HG02623 (cell line): ENCODE results near the gene CPA1.

Experiments used
- ATAC-seq: cut with Tn5 transposase; IDR thresholded peaks from one replicate; pipeline ENCODE4 v1.9.1; 2021; ENCODE audit warnings: moderate library complexity; ENCODE audit not compliant: unreplicated experiment

The CPA1 gene

DNA sequence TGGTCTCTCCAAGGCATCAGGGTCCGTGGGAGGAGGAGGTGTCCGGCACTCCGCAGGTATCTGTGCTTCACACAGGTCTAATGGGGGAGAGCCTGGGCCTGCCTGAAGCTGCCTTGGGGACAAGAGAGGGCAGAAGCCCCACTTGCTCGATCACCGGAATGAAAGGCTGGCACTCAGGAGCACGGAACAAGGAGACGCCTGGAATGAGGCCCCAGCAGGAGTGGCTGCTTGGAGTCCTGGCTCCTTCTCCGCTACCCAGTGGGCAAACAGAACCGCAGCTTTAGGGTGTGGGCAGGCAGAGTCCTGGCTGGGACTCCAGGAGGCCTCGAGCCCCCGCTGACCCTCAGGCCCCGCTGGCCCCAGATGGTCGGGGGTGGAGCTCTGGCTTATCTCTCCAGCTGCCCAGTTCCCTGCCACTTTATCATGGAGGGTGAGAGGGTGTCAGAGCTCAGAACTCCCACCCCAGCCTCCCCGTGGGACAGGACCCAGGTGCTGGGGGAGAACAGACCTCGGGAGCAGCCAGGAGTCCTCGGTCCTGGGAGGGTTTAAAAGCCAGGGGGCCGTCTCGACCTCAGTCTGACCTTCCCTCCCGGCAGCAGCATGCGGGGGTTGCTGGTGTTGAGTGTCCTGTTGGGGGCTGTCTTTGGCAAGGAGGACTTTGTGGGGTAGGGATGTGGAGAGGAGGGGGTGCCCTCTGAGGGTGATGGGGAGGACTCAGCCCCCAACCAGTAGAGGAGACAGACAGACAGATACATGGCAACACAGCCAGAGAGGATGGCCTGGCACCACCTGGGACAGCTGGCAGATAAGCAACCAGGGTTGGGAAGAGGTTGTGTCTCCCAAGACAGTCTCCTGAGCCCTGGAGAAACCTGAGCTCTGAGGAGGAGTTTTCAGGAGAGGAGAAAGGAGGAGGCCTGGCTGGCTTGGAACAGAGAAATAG, at the start of gene CPA1:
Gene CPA1, plus strand, starts transcription at position 574 of the 940 bp plus-strand sequence. Its CDS starts 27 bp downstream, at position 601.
- no peak for ATAC-seq

DNA sequence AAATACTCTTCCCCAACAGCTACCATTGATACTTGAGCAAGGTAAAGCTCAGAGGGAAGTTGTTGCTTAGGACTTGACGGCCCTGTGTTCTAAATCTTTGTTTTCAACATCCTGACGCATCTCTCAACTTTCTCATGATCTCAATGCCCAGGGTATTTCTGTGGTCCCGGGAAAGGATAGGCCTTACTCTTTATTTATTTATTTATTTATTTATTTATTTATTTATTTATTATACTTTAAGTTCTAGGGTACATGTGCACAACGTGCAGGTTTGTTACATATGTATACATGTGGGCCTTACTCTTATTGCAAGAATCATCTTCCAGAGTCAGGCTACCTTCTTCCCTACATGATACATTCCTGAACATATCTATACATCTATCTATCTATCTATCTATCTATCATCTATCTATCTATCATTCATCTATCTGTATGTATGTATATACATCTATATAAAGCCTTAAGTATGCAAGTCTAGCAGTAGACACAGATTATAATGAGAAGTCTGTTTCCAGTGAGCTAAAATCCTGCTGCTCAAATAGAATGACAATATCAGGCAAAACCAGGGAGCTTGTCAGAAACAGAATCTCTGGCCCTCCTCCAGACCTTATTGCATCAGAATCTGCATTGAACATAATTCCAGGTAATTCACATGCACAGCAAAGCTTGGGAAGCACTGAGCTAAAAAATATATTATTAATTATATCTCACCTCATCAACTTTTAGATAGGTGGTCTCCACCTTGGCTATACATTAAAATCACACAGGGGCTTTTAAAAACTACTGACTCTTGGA, 47.8 kb upstream of the CPA1 start:
- no peak for ATAC-seq

DNA sequence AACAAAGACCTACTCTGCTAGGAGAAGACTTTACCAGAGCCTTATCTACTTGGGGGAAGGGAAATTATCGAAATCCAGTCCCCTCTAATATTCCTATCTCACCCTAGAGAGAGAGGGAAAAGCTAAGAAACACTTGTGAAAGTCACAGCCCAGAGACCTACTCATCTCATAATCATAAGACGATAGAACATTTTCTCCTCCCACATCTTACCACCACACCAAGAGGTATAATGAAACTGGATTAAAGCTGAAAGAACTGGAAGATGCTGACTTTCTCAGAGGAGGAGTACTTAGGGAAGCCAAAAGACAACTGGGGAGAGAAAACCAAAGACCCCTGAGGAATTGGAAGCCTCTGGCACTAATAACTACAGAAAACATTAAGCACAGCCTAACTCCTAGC, 46.5 kb upstream of the CPA1 start:
- no peak for ATAC-seq

DNA sequence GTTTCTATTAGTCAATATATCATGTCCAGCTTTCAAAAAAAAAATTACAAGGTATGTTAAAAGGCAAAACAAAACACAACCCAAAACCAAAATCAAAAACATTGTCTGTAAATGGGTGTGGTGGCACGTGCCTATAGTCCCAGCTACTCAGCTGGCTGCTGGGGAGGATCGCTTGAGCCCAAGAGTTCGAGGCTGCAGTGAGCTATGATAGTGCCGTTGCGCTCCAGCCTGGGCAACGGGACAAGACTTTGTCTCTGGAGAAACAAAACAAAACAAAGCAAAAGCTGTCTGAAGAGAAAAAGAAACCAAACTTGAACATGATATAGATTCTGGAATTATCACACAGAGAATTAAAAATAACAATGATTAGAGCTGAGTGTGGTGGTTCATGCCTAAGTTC, 46.0 kb upstream of the CPA1 start:
- no peak for ATAC-seq

DNA sequence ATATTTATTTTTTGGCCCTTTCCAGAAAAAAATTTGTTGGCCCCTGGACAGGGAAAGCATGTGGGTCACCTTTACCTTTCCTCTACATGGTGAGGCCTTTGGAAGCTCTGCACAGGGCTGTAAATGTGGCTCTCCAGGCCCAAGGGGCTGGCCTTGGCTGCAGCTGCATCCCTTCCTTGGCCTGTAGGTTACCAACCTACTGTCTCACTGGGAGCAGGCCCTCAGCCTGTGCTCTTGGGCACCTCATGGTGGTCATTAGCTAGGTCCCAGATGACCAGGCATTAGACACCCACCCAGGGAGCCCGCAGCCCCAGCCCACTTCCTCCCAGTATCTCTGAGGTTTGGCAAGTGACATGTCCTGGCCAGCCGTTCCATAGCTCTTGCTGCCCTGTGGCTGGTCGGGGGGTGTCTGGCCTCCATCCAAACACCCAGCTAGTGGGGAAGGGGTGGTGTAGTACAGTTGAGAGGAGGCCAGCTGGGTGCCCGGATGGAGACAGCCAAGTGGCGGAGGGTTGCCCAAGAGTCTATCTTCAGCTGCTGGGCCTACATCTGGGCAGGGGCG, 42.8 kb upstream of the CPA1 start:
- ATAC-seq: no peak

DNA sequence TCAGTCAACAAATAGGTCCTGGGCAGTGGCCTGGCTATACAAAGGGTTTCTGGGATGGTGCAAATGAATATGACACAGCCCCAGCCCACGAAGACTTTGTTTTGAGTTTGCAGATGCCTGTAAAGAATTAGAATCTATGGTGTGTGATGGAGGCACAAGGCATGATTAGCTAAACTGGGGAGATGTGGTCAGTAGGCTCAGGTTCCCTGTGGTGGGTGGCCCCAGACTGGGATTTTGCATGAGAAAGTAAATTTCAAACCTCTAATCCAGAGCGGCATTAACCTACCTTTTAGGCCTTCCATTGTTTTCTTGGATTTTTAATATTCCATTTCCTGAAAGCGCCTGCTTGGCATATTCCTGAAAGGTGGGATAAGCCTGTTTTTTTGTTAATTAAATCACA, 42.1 kb upstream of the CPA1 start:
- no peak for ATAC-seq

DNA sequence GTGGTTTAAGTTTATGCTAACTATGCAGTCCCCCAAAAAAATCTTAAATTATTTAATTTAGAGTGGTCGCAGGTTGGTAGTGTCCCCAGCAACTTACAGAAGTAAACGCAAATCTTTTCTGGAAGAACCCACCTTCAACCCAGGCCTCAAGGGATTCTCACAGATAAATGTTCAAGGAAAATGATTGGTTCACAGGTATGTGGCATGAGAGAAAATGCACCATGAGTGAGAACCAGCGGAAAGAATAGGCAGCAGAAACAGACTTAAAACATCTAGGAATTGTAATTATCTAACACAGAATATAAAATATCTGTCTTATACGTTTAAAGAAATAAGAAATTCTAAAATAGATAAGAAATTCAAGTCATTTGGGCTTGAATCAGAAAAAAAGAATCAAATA, 38.4 kb upstream of the CPA1 start:
- ATAC-seq: no peak

DNA sequence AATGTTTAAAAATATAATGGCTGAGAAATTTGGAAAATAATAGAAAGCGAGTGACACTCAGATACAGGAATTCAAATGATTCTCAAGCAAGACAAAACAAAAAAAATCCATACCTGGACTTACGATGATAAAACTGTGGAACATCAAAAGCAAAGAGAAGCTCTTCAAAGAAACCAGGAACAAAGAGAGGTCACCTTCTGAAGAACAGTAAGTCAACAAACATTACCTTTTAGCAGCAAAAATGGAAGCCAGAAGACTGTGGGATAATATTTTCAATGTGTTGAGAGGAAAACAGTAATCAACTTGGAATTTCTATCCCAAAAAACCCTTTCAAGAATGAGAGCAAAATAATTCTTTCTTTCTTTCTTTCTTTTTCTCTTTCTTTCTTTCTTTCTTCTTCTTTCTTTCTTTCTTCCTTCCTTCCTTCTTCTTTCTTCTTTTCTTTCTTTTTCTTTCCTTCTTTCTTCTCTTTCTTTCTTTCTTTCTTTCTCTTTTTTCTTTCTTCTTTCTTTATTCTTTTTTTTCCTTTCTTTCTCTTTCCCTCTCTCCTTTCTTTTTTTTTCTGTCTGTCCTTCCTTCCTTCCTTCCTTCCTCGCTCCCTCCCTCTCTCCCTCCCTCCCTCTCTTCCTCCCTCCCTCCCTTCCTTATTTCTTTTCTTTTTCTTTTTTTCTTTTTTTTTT, 37.5 kb upstream of the CPA1 start:
- ATAC-seq: no peak

DNA sequence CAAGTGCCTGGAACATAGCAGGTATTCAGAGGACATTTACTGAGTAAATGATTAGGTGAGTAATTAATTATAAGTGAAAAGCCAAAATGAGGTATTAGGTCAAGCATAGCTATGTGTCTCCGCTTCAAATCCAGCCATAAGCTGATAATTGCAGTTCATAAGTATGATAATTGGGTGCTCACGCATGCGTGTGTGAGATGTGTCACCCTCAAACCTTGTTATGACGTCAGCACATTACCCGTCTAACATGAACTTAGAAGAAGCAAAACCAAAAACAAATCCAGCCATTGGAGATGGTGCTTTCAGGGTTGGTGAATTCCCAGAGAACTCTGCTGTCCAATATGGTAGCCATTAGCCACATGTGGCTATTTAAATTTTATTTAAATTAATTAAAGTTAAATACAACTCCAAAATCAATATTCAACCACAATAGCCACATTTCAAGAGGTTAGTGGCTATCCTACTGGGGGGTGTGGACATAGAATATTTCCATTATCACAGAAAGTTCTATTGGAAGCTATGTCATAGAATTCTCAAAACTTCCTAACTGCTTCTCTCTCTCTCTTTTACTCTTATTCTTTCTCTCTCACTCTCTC, 35.9 kb upstream of the CPA1 start, which contains the start of gene CPA5:
Gene CPA5, plus strand, starts transcription at position 546 of the 596 bp plus-strand sequence. CDS start 1,670 bp downstream, outside the sequence.
- no peak for ATAC-seq

DNA sequence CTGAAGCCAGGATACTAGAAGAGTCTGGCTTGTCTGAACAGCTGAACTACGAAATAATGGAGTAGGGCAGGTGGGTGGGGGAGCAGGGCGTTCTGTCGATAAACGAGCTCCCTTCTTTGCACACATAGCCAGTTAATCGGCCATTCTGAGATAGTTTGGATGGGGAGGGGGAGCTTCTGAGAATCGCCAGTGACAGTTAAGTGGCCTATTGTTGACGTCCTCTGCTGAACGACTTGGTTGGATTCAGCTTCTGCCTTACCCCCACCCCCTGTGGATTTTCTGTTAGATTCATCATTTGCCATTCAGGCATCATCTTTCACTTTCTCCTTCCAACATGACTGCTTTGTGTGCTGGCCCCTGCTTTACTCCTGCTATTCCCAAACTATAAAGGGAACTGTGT, 35.2 kb upstream of the CPA1 start:
- ATAC-seq: no peak

DNA sequence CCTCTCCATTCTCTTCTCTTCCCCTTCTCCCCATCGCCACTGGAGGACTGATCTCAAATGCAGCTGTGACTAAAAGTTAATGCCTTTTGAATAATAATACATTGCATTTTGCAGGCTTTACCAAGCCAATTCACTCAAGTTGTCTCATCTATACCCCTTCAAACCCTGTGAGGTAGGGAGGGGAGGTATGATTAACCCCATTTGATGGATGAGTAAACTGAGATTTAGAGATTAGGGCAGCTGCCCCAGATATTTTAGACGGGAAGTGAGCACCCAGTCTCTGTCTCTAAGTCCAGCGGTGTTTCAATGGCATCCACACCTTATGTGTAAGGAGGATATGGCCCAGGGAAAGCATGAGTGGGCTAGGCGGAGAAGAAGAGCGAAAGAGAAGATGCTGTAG, 34.6 kb upstream of the CPA1 start:
- ATAC-seq: no peak

DNA sequence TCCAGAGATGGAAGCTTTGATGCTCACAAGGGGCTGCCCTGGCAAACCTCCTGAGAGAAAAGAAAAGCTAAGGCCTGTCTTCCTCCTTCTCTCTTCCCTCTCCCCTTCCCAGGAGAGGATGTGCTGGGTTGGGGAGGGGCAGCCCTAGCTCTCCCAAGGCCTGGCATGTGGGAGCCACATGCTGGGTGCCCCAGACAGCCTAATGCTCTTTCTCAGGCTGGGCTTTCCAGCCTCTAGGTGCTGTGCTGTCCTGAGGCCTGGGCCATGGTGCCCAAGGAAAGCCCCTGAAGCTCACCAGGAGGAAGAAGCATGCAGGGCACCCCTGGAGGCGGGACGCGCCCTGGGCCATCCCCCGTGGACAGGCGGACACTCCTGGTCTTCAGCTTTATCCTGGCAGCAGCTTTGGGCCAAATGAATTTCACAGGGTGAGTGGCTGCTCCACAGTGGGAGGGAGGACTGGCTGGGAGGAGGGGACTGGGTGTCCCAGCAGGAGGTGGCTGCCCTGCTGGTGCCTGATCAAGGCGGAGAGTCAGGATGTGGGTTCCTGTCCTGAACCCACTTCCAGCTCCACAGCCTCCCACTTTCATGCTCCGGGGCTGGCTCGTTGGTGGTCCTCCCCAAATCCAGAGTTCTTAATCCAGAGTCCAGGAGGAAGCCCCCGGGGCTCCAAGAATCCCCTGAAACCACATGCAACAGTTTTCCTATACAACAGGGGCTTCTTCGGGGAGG, 34.0 kb upstream of the CPA1 start:
- no peak for ATAC-seq

DNA sequence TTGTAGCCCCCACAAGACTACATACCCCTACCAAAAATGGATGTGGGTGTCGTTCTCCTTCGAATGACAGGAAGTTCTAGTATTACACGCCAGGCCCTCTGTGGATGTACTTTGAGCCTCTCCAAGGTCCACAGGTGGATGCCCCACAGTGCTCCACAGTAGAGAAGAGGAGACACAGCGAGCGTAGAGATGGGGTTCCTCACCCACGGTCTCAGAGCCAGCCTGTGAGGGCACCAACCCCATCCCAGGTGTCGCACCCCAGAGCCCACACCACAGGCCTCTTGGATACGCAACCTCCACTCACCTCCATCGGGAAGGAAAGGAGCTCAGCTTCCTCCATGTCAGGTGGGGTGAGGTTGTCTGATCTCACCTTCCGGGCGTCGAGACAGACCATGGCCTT, 33.4 kb upstream of the CPA1 start:
- ATAC-seq: no peak

DNA sequence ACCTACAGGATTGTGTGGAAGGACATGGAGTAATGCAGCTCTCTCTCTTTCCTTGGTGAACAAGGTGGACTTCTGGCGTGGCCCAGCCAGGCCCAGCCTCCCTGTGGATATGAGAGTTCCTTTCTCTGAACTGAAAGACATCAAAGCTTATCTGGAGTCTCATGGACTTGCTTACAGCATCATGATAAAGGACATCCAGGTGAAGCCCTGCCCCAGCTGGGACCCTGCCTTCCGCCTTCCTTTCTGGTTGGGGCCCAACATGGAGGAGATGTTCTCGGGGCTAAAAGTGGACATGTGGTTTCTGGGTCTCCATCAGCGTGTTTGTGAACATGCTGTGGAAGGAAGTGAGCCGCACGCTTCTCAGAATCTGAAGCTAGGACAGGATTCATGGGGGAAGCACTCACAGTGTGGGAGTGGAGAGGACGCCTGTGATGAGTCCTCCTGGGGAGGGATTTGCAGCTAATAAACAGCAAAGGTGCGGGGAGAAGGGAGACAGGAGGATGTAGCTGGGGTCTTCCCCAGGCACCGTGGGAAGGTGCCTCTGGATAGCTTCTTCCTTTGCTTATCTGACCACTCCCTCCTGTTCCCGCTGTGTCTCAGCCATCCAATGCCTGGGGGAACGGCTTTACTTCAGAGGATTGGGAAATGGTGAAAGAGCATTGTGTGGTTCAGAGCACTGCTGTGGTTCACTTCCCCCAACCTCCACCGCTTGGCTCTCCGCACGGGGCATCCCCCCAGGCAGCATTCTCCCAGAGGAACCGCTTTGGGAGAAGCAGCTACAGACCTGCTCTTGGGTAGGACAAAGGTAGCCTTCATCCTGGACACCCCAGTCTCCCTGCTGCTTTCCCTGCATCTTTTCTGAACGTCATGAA, 30.1 kb upstream of the CPA1 start:
- ATAC-seq: no peak

DNA sequence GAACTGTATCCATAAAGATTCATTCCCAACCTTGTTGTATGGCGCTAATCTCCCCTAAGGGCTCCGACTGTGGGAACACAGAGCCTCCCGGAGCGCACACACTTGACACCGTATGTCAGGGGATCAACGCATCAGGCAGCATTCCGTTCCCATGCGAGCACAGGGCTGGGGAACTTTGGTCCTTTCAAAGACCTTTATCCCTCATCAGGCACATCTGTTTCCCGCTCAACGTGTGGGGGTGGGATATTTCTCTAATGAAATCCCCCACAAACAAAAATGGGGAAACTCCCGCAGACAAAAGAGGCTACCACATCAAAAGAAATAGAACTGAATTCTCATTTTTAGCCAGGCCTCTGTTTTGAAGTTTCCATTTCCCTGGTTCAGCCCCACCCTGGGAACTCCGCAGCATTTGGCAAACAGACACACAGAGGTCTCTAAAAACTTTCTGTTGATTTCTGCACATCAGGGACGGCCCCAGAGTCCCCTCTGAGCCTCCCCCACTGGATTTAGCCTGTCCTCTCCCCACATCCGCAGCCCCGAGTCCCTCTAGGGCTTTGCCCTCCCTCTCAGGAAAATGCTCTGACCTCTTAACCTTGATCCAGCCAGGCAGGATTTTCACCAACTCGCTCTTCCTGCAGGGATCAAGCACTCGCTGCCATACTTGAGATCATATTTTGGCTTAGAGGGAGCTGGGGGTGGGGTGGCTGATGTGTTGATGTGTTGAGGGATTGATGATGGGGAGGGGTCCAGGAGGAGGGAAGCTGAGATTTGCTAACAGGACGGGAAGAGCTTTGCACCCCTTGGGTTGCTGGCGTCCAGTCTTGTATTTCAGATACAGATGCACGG, 29.1 kb upstream of the CPA1 start:
- ATAC-seq: no peak

DNA sequence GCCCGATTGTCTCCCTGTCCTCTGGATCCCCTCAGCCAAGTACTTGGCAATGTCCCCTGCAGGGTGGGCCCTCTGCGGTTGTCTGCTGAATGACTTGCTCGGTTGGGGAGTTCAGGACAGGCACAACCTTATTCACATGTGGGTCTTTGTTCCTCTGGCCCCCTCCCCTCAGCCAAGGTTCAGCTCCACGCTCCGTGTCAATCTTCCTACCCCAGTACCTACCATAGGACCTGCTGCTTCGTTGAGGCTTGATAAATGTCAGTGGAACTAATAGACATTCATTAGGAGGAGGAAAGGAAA, 28.6 kb upstream of the CPA1 start:
- no peak for ATAC-seq

DNA sequence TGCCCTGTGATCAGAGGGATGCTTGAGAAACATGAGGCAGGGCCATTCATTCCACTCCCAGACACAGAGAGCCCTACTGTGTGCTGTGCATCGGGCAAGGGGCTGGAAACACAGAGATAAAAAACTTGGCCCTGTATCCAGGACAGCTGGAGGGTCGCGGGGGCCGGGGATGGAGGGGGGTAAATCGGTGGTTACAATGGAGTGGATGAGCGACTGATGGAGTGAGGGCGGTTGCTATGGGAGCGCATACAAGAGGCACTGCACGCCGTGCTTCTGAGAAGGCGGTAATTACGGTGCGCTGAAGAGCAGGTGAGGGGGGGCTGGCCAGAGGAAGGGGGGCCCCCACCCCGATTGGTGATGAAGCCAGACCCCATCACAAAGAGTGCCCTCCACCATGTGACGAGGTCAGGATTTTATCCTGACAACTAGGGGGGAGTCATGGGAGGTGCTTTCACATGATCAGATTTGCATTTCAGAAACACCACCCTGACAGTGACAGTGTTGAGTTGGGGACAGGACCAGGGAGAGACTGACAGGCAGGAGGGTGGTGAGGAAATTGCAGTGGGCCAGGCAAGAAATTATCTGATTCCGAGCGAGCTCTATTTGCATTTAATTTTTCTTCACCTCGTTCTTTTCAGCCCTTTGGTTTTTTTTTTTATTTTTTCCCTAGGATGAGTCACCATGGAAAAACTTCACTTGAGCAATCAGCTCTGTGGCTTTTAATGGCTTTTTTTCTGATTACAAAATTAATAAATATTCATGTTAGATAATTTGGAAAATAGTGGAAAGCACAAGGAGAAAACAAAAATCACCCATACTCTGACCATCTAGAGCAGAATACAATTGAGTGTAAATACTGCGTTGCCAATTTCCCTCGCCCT, 27.9 kb upstream of the CPA1 start:
- ATAC-seq: no peak
